Measurements from ENCODE around the gene CCNY.

DNA sequence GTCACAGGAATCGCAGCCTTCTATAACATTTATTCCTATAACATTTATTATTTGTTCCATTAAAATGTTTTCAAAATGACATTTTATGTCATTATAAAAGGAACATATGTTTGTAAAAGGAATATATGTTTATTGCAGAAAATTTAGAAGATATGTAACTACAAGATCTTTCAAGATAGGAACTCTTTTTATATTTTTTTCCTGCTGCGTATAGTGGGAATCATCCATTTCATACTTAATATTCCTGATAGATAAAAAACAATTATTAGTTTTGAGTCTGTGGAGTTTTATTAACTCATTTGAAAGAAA is 55.6 kb downstream of the CCNY start:
- TF ChIP-seq, protein P1, sequence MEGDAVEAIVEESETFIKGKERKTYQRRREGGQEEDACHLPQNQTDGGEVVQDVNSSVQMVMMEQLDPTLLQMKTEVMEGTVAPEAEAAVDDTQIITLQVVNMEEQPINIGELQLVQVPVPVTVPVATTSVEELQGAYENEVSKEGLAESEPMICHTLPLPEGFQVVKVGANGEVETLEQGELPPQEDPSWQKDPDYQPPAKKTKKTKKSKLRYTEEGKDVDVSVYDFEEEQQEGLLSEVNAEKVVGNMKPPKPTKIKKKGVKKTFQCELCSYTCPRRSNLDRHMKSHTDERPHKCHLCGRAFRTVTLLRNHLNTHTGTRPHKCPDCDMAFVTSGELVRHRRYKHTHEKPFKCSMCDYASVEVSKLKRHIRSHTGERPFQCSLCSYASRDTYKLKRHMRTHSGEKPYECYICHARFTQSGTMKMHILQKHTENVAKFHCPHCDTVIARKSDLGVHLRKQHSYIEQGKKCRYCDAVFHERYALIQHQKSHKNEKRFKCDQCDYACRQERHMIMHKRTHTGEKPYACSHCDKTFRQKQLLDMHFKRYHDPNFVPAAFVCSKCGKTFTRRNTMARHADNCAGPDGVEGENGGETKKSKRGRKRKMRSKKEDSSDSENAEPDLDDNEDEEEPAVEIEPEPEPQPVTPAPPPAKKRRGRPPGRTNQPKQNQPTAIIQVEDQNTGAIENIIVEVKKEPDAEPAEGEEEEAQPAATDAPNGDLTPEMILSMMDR (IDR thresholded peaks at IDR 0.05): no peak
- TF ChIP-seq POLR2A (IDR thresholded peaks at IDR 0.05): no peak
